WTC11 (cell line): ENCODE data around the gene ZNF236. TPM values are rescaled to one million over a fixed set of nuclear protein-coding genes. Genes with fewer than 3 reads are reported as not detected.
A peak's percentile ranks its signal among the peaks of the same experiment; 100 is the strongest.

Experiments used
- ATAC-seq: fragments of 200-7000 bp; cut with Tn5 transposase; 2 replicates; pipeline ENCODE4 v1.10.0; 2021; ENCODE audit warnings: mild to moderate bottlenecking, moderate library complexity
- CTCF ChIA-PET: fragments of 300-600 bp; sonication (Branson Sonifier 250); formaldehyde crosslinking; loops from one replicate; lab custom pipeline; 2021; ENCODE audit warnings: antibody characterized with exemption; lab: Charles Lee
- POLR2A ChIA-PET: fragments of 350-600 bp; sonication (Branson Sonifier 250); formaldehyde crosslinking; loops from one replicate; lab custom pipeline; 2021; ENCODE audit warnings: antibody characterized with exemption; lab: Charles Lee
- DNase-seq: peaks from one replicate; pipeline ENCODE4 v3.0.0; 2021; ENCODE audit warnings: low spot score
- H3K27ac Mint-ChIP-seq: 2 replicates; pipeline ENCODE4 v1.8.0; 2021; ENCODE audit warnings: mixed read lengths
- H3K27me3 Mint-ChIP-seq: 2 replicates; pipeline ENCODE4 v1.8.0; 2021; ENCODE audit warnings: low read depth, mild to moderate bottlenecking, moderate library complexity, mixed read lengths
- H3K36me3 Mint-ChIP-seq: 2 replicates; pipeline ENCODE4 v1.8.0; 2021; ENCODE audit warnings: mixed read lengths
- H3K4me1 Mint-ChIP-seq: 2 replicates; pipeline ENCODE4 v1.8.0; 2022; ENCODE audit warnings: mixed read lengths
- H3K4me3 Mint-ChIP-seq: 2 replicates; pipeline ENCODE4 v1.8.0; 2021; ENCODE audit warnings: mild to moderate bottlenecking, moderate library complexity, mixed read lengths
- H3K9me3 Mint-ChIP-seq: 2 replicates; pipeline ENCODE4 v1.8.0; 2021; ENCODE audit warnings: mixed read lengths
- ELF4 ChIP-seq: sonication (generic); formaldehyde crosslinking; IDR thresholded peaks from 2 replicates; pipeline ENCODE4 v1.8.1; 2022; ENCODE audit warnings: low read depth, mild to moderate bottlenecking, moderate library complexity, missing genetic modification reagents
- FOXJ3 ChIP-seq: sonication (generic); formaldehyde crosslinking; IDR thresholded peaks from 2 replicates; pipeline ENCODE4 v1.9.0; 2021; ENCODE audit warnings: missing genetic modification reagents, mild to moderate bottlenecking, borderline replicate concordance
- JAZF1 ChIP-seq: fragments of 250-450 bp; sonication (Bioruptor Pico); IDR thresholded peaks from 2 replicates; pipeline ENCODE4 v1.9.0; 2021; ENCODE audit warnings: moderate library complexity, mild to moderate bottlenecking, inconsistent platforms
- MXD4 ChIP-seq: fragments of 250-450 bp; sonication (Bioruptor Pico); IDR thresholded peaks from 2 replicates; pipeline ENCODE4 v1.8.0; 2021; ENCODE audit warnings: mild to moderate bottlenecking, moderate library complexity, borderline replicate concordance
- NFYB ChIP-seq: sonication (generic); formaldehyde crosslinking; conservative IDR thresholded peaks from 2 replicates; pipeline ENCODE4 v1.8.0; 2022; ENCODE audit warnings: low read depth, missing genetic modification reagents
- PREB ChIP-seq: sonication (generic); formaldehyde crosslinking; IDR thresholded peaks from 2 replicates; pipeline ENCODE4 v1.8.1; 2022; ENCODE audit warnings: mild to moderate bottlenecking, missing genetic modification reagents, moderate library complexity, borderline replicate concordance
- RELA ChIP-seq: sonication (generic); formaldehyde crosslinking; IDR thresholded peaks from 2 replicates; pipeline ENCODE4 v1.8.1; 2022; ENCODE audit warnings: missing genetic modification reagents, mild to moderate bottlenecking, borderline replicate concordance
- RORB ChIP-seq: fragments of 250-450 bp; sonication (Bioruptor Pico); IDR thresholded peaks from 2 replicates; pipeline ENCODE4 v1.9.0; 2021; ENCODE audit warnings: mild to moderate bottlenecking
- SOX15 ChIP-seq: fragments of 250-450 bp; sonication (Bioruptor Pico); IDR thresholded peaks from 2 replicates; pipeline ENCODE4 v1.9.0; 2021; ENCODE audit warnings: mild to moderate bottlenecking
- SP1 ChIP-seq: sonication (generic); formaldehyde crosslinking; conservative IDR thresholded peaks from 2 replicates; pipeline ENCODE4 v1.8.1; 2022; ENCODE audit warnings: missing genetic modification reagents
- TCF7 ChIP-seq: sonication (generic); formaldehyde crosslinking; IDR thresholded peaks from 2 replicates; pipeline ENCODE4 v1.8.0; 2022; ENCODE audit warnings: mild to moderate bottlenecking, low read depth, missing genetic modification reagents, moderate library complexity
- TEAD4 ChIP-seq: sonication (generic); formaldehyde crosslinking; IDR thresholded peaks from 2 replicates; pipeline ENCODE4 v1.8.0; 2022; ENCODE audit warnings: mild to moderate bottlenecking, missing genetic modification reagents
- ZNF138 ChIP-seq: sonication (generic); formaldehyde crosslinking; conservative IDR thresholded peaks from 2 replicates; pipeline ENCODE4 v1.8.1; 2022; ENCODE audit warnings: mild to moderate bottlenecking, moderate library complexity, missing genetic modification reagents
- ZNF416 ChIP-seq: fragments of 250-450 bp; sonication (Bioruptor Pico); IDR thresholded peaks from 2 replicates; pipeline ENCODE4 v1.9.0; 2021; ENCODE audit warnings: mild to moderate bottlenecking, inconsistent platforms
- ZNF423 ChIP-seq: fragments of 250-450 bp; sonication (Bioruptor Pico); IDR thresholded peaks from 2 replicates; pipeline ENCODE4 v2.1.2; 2022; ENCODE audit warnings: mild to moderate bottlenecking, moderate library complexity
- ZNF671 ChIP-seq: fragments of 250-450 bp; sonication (Bioruptor Pico); IDR thresholded peaks from 2 replicates; pipeline ENCODE4 v1.8.0; 2021; ENCODE audit warnings: mild to moderate bottlenecking
- total RNA-seq: library from RNA; stranded (reverse); gene quantifications from 3 replicates; pipeline ENCODE4 v1.2.3, GENCODE V29; 2021
- TF ChIP-seq, protein P1 (sequence below): fragments of 250-450 bp; sonication (Bioruptor Pico); IDR thresholded peaks from 2 replicates; pipeline ENCODE4 v1.9.0; 2021; ENCODE audit warnings: mild to moderate bottlenecking, borderline replicate concordance
- TF ChIP-seq, protein P2 (sequence below): sonication (generic); formaldehyde crosslinking; IDR thresholded peaks from 2 replicates; pipeline ENCODE4 v1.8.1; 2022; ENCODE audit warnings: mild to moderate bottlenecking, moderate library complexity, missing genetic modification reagents
- TF ChIP-seq, protein P3 (sequence below): sonication (generic); formaldehyde crosslinking; IDR thresholded peaks from 2 replicates; pipeline ENCODE4 v1.8.0; 2023; ENCODE audit warnings: missing genetic modification reagents
- TF ChIP-seq, protein P4 (sequence below): fragments of 250-450 bp; sonication (Bioruptor Pico); IDR thresholded peaks from 2 replicates; pipeline ENCODE4 v1.8.0; 2021; ENCODE audit warnings: mild to moderate bottlenecking
- TF ChIP-seq, protein P5 (sequence below): sonication (generic); formaldehyde crosslinking; IDR thresholded peaks from 2 replicates; pipeline ENCODE4 v1.8.0; 2022; ENCODE audit warnings: mild to moderate bottlenecking, missing genetic modification reagents
- TF ChIP-seq, protein P6 (sequence below): sonication (generic); formaldehyde crosslinking; conservative IDR thresholded peaks from 2 replicates; pipeline ENCODE4 v1.8.1; 2023; ENCODE audit warnings: mild to moderate bottlenecking, low read depth, missing genetic modification reagents, moderate library complexity

ZNF236 gene
- total RNA-seq, 1 experiment from 2014 or later: 19.9 TPM

- TF ChIP-seq, protein P1, sequence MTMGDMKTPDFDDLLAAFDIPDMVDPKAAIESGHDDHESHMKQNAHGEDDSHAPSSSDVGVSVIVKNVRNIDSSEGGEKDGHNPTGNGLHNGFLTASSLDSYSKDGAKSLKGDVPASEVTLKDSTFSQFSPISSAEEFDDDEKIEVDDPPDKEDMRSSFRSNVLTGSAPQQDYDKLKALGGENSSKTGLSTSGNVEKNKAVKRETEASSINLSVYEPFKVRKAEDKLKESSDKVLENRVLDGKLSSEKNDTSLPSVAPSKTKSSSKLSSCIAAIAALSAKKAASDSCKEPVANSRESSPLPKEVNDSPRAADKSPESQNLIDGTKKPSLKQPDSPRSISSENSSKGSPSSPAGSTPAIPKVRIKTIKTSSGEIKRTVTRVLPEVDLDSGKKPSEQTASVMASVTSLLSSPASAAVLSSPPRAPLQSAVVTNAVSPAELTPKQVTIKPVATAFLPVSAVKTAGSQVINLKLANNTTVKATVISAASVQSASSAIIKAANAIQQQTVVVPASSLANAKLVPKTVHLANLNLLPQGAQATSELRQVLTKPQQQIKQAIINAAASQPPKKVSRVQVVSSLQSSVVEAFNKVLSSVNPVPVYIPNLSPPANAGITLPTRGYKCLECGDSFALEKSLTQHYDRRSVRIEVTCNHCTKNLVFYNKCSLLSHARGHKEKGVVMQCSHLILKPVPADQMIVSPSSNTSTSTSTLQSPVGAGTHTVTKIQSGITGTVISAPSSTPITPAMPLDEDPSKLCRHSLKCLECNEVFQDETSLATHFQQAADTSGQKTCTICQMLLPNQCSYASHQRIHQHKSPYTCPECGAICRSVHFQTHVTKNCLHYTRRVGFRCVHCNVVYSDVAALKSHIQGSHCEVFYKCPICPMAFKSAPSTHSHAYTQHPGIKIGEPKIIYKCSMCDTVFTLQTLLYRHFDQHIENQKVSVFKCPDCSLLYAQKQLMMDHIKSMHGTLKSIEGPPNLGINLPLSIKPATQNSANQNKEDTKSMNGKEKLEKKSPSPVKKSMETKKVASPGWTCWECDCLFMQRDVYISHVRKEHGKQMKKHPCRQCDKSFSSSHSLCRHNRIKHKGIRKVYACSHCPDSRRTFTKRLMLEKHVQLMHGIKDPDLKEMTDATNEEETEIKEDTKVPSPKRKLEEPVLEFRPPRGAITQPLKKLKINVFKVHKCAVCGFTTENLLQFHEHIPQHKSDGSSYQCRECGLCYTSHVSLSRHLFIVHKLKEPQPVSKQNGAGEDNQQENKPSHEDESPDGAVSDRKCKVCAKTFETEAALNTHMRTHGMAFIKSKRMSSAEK (CRISPR knock-in tag): no peak
- TF ChIP-seq ZNF138 (no peak), ZNF416 (no peak), RELA (CRISPR knock-in tag) (no peak), ZNF423 (no peak), TEAD4 (CRISPR knock-in tag) (no peak), FOXJ3 (CRISPR knock-in tag) (no peak), TCF7 (CRISPR knock-in tag) (no peak), SP1 (CRISPR knock-in tag) (no peak), SOX15 (CRISPR knock-in tag) (no peak), ELF4 (no peak), RORB (no peak)
- TF ChIP-seq, protein P2, sequence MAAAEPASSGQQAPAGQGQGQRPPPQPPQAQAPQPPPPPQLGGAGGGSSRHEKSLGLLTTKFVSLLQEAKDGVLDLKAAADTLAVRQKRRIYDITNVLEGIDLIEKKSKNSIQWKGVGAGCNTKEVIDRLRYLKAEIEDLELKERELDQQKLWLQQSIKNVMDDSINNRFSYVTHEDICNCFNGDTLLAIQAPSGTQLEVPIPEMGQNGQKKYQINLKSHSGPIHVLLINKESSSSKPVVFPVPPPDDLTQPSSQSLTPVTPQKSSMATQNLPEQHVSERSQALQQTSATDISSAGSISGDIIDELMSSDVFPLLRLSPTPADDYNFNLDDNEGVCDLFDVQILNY (CRISPR knock-in tag): no peak
- TF ChIP-seq, protein P3, sequence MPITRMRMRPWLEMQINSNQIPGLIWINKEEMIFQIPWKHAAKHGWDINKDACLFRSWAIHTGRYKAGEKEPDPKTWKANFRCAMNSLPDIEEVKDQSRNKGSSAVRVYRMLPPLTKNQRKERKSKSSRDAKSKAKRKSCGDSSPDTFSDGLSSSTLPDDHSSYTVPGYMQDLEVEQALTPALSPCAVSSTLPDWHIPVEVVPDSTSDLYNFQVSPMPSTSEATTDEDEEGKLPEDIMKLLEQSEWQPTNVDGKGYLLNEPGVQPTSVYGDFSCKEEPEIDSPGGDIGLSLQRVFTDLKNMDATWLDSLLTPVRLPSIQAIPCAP (CRISPR knock-in tag): no peak
- TF ChIP-seq, protein P4, sequence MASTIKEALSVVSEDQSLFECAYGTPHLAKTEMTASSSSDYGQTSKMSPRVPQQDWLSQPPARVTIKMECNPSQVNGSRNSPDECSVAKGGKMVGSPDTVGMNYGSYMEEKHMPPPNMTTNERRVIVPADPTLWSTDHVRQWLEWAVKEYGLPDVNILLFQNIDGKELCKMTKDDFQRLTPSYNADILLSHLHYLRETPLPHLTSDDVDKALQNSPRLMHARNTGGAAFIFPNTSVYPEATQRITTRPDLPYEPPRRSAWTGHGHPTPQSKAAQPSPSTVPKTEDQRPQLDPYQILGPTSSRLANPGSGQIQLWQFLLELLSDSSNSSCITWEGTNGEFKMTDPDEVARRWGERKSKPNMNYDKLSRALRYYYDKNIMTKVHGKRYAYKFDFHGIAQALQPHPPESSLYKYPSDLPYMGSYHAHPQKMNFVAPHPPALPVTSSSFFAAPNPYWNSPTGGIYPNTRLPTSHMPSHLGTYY (CRISPR knock-in tag): no peak
- TF ChIP-seq, protein P5, sequence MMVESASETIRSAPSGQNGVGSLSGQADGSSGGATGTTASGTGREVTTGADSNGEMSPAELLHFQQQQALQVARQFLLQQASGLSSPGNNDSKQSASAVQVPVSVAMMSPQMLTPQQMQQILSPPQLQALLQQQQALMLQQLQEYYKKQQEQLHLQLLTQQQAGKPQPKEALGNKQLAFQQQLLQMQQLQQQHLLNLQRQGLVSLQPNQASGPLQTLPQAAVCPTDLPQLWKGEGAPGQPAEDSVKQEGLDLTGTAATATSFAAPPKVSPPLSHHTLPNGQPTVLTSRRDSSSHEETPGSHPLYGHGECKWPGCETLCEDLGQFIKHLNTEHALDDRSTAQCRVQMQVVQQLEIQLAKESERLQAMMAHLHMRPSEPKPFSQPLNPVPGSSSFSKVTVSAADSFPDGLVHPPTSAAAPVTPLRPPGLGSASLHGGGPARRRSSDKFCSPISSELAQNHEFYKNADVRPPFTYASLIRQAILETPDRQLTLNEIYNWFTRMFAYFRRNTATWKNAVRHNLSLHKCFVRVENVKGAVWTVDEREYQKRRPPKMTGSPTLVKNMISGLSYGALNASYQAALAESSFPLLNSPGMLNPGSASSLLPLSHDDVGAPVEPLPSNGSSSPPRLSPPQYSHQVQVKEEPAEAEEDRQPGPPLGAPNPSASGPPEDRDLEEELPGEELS (CRISPR knock-in tag): no peak
- TF ChIP-seq, all 79 proteins: peak for 0
Observed at GRCh38 chr18:76837071-76837470, 14.7 kb downstream of the ZNF236 start (continued).

DNA sequence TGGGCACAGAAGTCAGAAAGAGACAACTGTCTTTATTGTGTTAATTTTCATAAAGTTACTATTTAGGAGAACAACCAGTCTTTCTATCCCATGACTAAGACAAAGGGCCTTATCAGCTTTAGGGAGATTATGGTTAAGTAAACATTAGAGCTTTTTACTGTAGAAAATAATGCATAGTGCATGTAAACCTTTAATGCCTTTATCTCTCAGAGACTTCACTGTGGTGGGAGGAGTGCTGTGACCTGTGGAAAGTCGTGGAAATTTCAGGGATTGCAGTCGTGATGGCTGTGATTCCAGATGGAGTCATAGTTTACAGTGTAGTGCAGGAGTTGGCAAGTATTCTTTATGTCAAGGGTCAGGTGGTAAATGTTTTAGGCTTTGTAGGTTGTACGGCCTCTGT, 15.8 kb downstream of the ZNF236 start:
- ChIA-PET POLR2A (no interaction called here), CTCF (no interaction called here)
- Mint-ChIP-seq H3K4me3 (no peak overlapping the region), H3K36me3 (no peaks in the 10 kb centered on the region), H3K27me3 (no peaks in the 10 kb centered on the region), H3K27ac (peak overlapping the region; percentile 75; the same call in 1 of the 2 replicates), H3K9me3 (no peaks in the 10 kb centered on the region), H3K4me1 (peaks cover 15% of the 10 kb centered on the region)
- DNase-seq (no peak), ATAC-seq (no peak)
- TF ChIP-seq, protein P5 (CRISPR knock-in tag): no peak
- TF ChIP-seq, protein P6, sequence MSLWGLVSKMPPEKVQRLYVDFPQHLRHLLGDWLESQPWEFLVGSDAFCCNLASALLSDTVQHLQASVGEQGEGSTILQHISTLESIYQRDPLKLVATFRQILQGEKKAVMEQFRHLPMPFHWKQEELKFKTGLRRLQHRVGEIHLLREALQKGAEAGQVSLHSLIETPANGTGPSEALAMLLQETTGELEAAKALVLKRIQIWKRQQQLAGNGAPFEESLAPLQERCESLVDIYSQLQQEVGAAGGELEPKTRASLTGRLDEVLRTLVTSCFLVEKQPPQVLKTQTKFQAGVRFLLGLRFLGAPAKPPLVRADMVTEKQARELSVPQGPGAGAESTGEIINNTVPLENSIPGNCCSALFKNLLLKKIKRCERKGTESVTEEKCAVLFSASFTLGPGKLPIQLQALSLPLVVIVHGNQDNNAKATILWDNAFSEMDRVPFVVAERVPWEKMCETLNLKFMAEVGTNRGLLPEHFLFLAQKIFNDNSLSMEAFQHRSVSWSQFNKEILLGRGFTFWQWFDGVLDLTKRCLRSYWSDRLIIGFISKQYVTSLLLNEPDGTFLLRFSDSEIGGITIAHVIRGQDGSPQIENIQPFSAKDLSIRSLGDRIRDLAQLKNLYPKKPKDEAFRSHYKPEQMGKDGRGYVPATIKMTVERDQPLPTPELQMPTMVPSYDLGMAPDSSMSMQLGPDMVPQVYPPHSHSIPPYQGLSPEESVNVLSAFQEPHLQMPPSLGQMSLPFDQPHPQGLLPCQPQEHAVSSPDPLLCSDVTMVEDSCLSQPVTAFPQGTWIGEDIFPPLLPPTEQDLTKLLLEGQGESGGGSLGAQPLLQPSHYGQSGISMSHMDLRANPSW (CRISPR knock-in tag): no peak
- no peak for TF ChIP-seq FOXJ3 (CRISPR knock-in tag)
- TF ChIP-seq NFYB (CRISPR knock-in tag): no peak
- TF ChIP-seq MXD4: no peak
- no peak for TF ChIP-seq PREB (CRISPR knock-in tag)
- no peak for TF ChIP-seq TEAD4 (CRISPR knock-in tag)
- no peak for TF ChIP-seq JAZF1
- TF ChIP-seq ZNF671 (CRISPR knock-in tag): no peak
